GM12892 (cell line): ENCODE data around the gene KCNE1. TPM values are rescaled to one million over a fixed set of nuclear protein-coding genes. Genes with fewer than 3 reads are reported as not detected.
"Not testable (repeated sequence)": the region's sequence is repeated elsewhere in the genome, so short reads cannot be mapped to it uniquely, and the experiment has no call there.

Experiments used
- DNase-seq: peaks from one replicate; pipeline ENCODE4 v3.0.0; 2011; ENCODE audit not compliant: insufficient read length
- FAIRE-seq: peaks from 2 replicates; lab custom pipeline; 2011; peaks lifted over from hg19 to GRCh38; lab: Jason Lieb, UNC
- POLR2A ChIP-seq: IDR thresholded peaks from 2 replicates; pipeline ENCODE4 v1.6.1; 2011; ENCODE audit warnings: low read depth, low read length, control low read depth
- POLR2AphosphoS5 ChIP-seq: IDR thresholded peaks from 2 replicates; pipeline ENCODE4 v1.6.1; 2011; ENCODE audit warnings: low read depth, low read length, control low read depth
- TAF1 ChIP-seq: IDR thresholded peaks from 2 replicates; pipeline ENCODE4 v1.6.1; 2011; ENCODE audit warnings: low read depth, mild to moderate bottlenecking, control low read depth, low read length, borderline replicate concordance
- polyA plus RNA-seq: library from polyadenylated mRNA; unstranded; fragments of >200 nt; gene quantifications from one replicate; pipeline ENCODE4 v1.2.1, GENCODE V29; 2012; ENCODE audit warnings: missing spikeins, inconsistent platforms; ENCODE audit not compliant: missing spikeins

Gene KCNE1
- not detected for polyA plus RNA-seq

GRCh38 chr21:34511787-34512455 is at the start of gene KCNE1:
TSS of gene KCNE1 (minus strand) at chr21:34512210. CDS start at chr21:34449634, 62,576 bp downstream.
- DNase-seq (no peak), FAIRE-seq (no peak)
- no peak for TF ChIP-seq TAF1
- TF ChIP-seq POLR2A, result no peak
- TF ChIP-seq POLR2AphosphoS5, result no peak

- TF ChIP-seq POLR2AphosphoS5 (no peak), TAF1 (no peak), POLR2A (no peak)
- DNase-seq (no peak), FAIRE-seq (no peak)
These were observed 49.8 kb upstream of the KCNE1 start for GRCh38 chr21:34561806-34562205.

GRCh38 chr21:34560609-34561008 is 48.6 kb upstream of the KCNE1 start:
- FAIRE-seq (no peak), DNase-seq (no peak)
- TF ChIP-seq POLR2A (no peak), POLR2AphosphoS5 (no peak), TAF1 (no peak)

- TF ChIP-seq POLR2AphosphoS5, result no peak
- no peak for TF ChIP-seq POLR2A
- TF ChIP-seq TAF1, result no peak
- no peak for DNase-seq
These were observed 48.0 kb upstream of the KCNE1 start for GRCh38 chr21:34560021-34560420.

GRCh38 chr21:34559089-34559631 is 47.1 kb upstream of the KCNE1 start:
- FAIRE-seq, result no peak
- no peak for DNase-seq
- no peak for TF ChIP-seq POLR2AphosphoS5
- TF ChIP-seq POLR2A, result no peak
- no peak for TF ChIP-seq TAF1

More at GRCh38 chr21:34560021-34560420, 48.0 kb upstream of the KCNE1 start:
- FAIRE-seq, result no peak

GRCh38 chr21:34558166-34558565 is 46.2 kb upstream of the KCNE1 start:
- DNase-seq (no peak), FAIRE-seq (no peak)
- TF ChIP-seq POLR2AphosphoS5 (no peak), TAF1 (no peak), POLR2A (no peak)

- TF ChIP-seq TAF1, result no peak
- TF ChIP-seq POLR2A, result no peak
- TF ChIP-seq POLR2AphosphoS5, result no peak
- no peak for FAIRE-seq
- no peak for DNase-seq
These were observed 45.3 kb upstream of the KCNE1 start for GRCh38 chr21:34557261-34557660.

- FAIRE-seq, result not testable (repeated sequence)
These were observed 42.7 kb upstream of the KCNE1 start for GRCh38 chr21:34554670-34555069.

GRCh38 chr21:34554227-34554626 is 42.2 kb upstream of the KCNE1 start:
- DNase-seq (no peak), FAIRE-seq (no peak)
- no peak for TF ChIP-seq POLR2A
- no peak for TF ChIP-seq POLR2AphosphoS5
- no peak for TF ChIP-seq TAF1

More at GRCh38 chr21:34554670-34555069, 42.7 kb upstream of the KCNE1 start:
- not testable (repeated sequence) for DNase-seq

- FAIRE-seq, result no peak
- TF ChIP-seq POLR2A, result no peak
- no peak for TF ChIP-seq TAF1
- TF ChIP-seq POLR2AphosphoS5, result no peak
- no peak for DNase-seq
These were observed 41.3 kb upstream of the KCNE1 start for GRCh38 chr21:34553151-34553952.

- no peak for TF ChIP-seq TAF1
- FAIRE-seq, result no peak
- DNase-seq, result no peak
These were observed 40.5 kb upstream of the KCNE1 start for GRCh38 chr21:34552360-34553098.
